ENCODE data around the gene CHST15. TPM values are rescaled to one million over a fixed set of nuclear protein-coding genes. Genes with fewer than 3 reads are reported as not detected.
"Not testable (repeated sequence)": the region's sequence is repeated elsewhere in the genome, so short reads cannot be mapped to it uniquely, and the experiment has no call there.

Gene CHST15
- total RNA-seq, 1 donor, result 16.4 TPM

GRCh38 chr10:124039483-124040013 lies 53.9 kb downstream of the CHST15 start:
- TF ChIP-seq, protein P1, sequence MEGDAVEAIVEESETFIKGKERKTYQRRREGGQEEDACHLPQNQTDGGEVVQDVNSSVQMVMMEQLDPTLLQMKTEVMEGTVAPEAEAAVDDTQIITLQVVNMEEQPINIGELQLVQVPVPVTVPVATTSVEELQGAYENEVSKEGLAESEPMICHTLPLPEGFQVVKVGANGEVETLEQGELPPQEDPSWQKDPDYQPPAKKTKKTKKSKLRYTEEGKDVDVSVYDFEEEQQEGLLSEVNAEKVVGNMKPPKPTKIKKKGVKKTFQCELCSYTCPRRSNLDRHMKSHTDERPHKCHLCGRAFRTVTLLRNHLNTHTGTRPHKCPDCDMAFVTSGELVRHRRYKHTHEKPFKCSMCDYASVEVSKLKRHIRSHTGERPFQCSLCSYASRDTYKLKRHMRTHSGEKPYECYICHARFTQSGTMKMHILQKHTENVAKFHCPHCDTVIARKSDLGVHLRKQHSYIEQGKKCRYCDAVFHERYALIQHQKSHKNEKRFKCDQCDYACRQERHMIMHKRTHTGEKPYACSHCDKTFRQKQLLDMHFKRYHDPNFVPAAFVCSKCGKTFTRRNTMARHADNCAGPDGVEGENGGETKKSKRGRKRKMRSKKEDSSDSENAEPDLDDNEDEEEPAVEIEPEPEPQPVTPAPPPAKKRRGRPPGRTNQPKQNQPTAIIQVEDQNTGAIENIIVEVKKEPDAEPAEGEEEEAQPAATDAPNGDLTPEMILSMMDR (IDR thresholded peaks at IDR 0.05; ENCODE audit: insufficient read depth, low read depth, low read length), result no peak
- DNase-seq (ENCODE audit: low read depth), result no peak
- H3K4me3 ChIP-seq (ENCODE audit: low read depth, low read length), result no peak overlapping the region

DNA sequence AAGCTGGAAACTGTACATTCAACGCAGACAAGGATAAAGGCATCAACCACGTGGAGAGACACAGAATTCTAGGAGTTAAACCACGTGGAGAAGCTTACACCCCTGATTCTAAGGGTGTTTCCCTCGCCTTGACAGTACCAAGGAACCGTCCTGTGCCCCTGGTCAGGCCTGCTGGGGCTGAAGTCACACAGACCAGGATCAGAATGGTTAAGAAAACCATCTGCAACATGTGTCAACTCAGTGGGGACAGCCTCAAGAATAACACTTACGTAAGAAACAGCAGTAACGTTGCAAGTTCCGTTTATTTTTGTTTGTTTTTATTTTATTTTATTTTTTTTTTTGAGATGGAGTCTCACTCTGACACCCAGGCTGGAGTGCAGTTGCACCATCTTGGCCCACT lies 55.6 kb downstream of the CHST15 start:
- no peak overlapping the region for H3K4me3 ChIP-seq (ENCODE audit: low read depth, low read length)
- TF ChIP-seq, protein P1 (IDR thresholded peaks at IDR 0.05; ENCODE audit: insufficient read depth, low read depth, low read length), result no peak
- DNase-seq (ENCODE audit: low read depth), result no peak

DNA sequence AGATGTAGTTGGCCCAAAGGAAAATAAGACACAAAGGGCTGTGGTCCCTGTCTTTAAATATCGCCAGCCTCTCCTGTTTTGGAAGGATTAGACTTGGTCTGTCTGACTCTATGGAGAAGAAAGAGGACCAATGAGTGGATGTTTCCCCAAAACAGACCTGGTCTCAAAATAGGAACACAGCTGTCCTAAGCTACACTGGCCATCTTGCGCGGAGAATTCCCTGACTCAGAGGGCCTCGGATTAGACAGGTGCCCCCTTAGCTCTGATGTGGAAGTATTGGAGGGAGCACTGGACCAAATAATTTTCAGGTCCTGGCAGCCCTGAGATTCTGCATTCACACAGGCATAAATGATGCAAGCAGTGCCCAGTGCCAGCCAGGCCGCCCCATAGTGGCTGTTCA lies 56.1 kb downstream of the CHST15 start:
- H3K4me3 ChIP-seq (ENCODE audit: low read depth, low read length), result no peak overlapping the region
- TF ChIP-seq, protein P1 (IDR thresholded peaks at IDR 0.05; ENCODE audit: insufficient read depth, low read depth, low read length), result no peak
- DNase-seq (ENCODE audit: low read depth), result no peak

DNA sequence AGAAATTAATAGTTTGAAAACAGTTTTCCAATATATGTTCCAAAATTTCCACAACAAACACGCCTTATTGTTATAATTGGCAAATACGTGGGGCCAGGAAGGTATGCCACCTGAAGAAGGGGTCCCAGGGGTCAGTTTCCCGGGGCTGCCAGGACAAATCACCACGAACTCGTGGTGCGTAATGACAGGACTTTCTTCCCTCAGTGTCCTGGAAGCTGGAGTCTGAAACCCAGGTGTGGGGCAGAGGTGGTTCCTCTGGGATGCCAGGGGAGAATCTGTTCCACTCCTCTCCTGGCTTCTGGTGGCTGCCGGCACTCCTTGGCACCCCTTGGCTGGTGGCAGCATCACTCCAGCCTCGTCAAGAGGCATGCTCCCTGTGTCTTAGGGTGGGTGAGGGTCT lies 56.7 kb downstream of the CHST15 start:
- no peak overlapping the region for H3K4me3 ChIP-seq (ENCODE audit: low read depth, low read length)
- TF ChIP-seq, protein P1 (IDR thresholded peaks at IDR 0.05; ENCODE audit: insufficient read depth, low read depth, low read length), result no peak
- no peak for DNase-seq (ENCODE audit: low read depth)

GRCh38 chr10:124035928-124036558 lies 57.4 kb downstream of the CHST15 start:
- no peak for DNase-seq (ENCODE audit: low read depth)
- H3K4me3 ChIP-seq (ENCODE audit: low read depth, low read length), result no peak overlapping the region
- TF ChIP-seq, protein P1 (IDR thresholded peaks at IDR 0.05; ENCODE audit: insufficient read depth, low read depth, low read length), result no peak

DNA sequence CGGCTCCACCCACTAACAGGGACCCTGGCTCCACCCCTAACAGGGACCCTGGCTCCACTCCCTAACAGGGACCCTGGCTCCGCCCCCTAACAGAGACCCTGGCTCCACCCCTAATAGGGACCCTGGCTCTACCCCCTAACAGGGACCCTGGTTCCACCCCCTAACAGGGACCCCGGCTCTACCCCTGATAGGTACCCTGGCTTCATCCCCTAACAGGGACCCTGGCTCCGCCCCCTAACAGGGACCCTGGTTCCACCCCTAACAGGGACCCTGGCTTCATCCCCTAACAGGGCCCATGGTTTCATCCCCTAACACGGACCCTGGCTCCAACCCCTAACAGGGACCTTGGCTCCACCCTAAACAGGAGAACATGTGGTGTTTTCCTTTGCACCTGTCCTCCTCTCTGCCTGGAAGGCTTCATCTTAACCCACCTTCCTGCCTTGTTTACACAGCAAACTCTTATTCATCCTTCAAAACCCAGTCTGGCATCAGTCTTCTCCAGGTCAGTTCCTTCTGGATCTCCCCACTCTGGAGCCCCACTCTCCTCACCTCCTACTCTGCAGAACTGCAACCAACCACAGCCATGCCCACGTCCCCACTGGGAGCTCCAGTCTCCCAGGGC lies 58.0 kb downstream of the CHST15 start:
- TF ChIP-seq, protein P1 (IDR thresholded peaks at IDR 0.05; ENCODE audit: insufficient read depth, low read depth, low read length), result no peak
- DNase-seq (ENCODE audit: low read depth), result no peak
- no peak overlapping the region for H3K4me3 ChIP-seq (ENCODE audit: low read depth, low read length)

GRCh38 chr10:124034576-124035305 lies 58.7 kb downstream of the CHST15 start:
- DNase-seq (ENCODE audit: low read depth); H3K4me3 ChIP-seq (ENCODE audit: low read depth, low read length): not testable (repeated sequence)
